IPS-NIHi7 (cell line): ENCODE data around the gene DEPDC4.
A peak's percentile ranks its signal among the peaks of the same experiment; 100 is the strongest.

Experiments used
- DNase-seq: peaks from one replicate; pipeline ENCODE4 v3.0.0; 2012; ENCODE audit warnings: mixed read lengths; ENCODE audit errors: extremely low spot score

Gene DEPDC4

DNA sequence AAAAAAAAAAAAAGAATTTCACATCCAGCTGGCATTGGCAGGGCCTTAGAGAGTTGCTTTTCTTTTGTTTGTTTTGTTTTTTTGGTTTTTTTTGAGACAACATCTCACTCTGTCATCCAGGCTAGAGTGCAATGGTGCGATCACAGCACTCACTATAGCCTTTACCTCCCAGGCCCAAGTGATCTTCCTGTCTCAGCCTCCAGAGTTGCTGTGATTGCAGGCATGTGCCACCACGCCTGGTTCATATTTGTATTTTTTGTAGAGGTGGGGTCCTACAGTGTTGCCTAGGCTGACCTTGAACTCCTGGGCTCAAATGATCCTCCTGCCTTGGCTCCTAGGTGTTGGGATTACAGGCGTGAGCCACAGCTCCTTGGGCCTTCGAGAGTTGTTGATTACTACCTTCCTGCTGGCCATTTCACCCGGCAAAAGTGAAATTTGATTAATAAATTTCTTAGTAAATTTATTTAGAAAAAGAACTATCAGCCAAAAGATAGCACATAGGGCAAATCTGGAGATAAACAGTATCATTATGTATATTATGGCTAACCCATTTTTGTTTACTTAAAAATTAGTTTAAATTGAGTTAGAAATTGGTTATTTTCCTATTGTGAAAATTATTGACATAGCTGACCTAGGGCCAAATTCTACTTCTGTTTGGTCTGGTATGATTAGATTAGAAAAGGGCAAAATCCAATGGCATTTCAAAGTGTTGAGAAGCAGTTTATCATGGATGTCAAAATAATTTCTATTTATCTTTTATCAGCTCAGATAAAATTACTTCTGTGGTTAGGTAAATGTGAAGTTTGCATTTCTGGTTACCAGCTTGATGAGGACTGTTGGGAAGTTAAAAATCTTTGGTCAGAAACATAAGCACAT is 53.6 kb downstream of the DEPDC4 start:
- DNase-seq: no peak

DNA sequence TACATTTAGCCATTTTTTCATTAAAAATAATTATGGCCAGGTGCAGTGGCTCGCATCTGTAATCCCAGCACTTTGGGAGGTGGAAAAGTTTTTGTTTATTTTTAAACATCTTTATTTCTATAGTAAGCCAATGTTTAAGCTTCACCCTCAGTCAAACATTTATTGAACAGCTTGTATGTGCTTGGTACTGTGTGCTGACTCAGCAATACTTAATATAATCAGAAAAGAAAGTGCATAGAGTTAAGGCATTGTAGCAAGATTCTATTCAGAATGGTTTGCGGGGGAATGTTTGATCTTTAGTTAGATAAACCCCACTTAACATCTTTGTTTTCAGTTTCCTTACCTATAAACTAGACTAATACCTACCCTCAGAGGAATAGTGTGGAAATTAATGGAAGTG is 55.2 kb downstream of the DEPDC4 start:
- DNase-seq: no peak

DNA sequence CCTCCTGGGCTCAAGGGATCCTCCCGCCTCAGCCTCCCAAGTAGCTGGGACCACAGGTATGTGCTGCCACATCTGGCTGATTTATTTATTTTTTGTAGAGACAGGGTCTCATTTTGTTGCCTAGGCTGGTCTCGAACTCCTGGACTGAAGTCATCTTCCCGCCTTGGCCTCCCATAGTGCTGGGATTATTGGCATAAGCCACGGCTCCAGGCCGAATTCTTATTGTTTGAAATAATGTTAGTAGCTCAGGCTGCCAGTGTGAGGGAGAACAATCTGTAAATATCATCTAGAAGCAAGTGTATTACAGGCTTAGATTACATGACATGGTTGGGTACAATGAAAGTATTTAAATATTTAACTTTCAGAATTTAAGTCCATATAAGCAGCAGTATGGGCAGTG is 58.0 kb downstream of the DEPDC4 start:
- no peak for DNase-seq

DNA sequence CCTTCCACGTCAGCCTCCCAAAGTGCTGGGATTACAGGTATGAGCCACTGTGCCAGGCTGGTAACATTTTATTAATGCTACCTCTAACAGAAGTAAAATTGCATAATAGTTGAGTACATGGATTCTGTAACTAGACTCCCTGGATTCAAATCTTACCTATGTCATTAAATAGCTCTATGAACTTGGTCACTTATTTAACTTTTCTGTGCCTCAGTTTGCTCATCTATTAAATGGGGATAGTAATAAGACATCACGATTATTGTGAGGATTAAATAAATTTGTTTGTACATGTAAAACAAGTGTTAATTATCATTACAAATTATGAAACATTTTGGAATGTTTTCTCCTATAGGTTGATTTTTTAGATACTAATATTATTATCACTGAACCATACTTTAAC is 59.6 kb downstream of the DEPDC4 start:
- no peak for DNase-seq

DNA sequence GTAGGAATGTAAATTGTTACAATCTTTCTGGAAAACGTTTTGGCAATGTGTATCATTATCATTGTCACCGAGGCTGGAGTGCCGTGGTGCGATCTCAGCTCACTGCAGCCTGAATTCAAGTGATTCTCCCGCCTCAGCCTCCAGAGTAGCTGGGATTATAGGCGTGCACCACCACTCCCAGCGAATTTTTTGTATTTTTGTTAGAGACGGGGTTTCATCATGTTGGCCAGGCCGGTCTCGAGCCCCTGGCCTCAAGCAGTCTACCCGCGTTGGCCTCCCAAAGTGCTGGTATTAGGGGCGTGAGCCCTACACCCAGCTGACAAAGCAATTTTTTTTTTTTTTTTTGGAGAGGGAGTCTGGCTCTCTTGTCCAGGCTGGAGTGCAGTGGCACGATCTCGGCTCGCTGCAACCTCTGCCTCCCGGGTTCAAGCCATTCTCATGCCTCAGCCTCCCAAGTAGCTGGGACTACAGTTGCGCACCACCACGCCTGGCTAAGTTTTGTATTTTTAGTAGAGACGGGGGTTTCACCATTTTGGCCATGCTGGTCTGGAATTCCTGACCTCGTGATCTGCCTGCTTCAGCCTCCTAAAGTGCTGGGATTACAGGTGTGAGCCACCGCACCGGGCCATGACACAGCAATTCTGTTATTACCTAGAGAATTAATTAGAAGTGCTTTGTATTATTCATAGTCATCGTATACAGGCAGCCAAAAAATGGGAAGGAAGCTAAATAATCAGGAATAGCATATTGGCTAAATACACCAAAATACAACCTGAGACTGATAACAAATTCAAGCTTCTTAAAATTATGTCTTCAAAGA is 65.1 kb downstream of the DEPDC4 start:
- DNase-seq: no peak

DNA sequence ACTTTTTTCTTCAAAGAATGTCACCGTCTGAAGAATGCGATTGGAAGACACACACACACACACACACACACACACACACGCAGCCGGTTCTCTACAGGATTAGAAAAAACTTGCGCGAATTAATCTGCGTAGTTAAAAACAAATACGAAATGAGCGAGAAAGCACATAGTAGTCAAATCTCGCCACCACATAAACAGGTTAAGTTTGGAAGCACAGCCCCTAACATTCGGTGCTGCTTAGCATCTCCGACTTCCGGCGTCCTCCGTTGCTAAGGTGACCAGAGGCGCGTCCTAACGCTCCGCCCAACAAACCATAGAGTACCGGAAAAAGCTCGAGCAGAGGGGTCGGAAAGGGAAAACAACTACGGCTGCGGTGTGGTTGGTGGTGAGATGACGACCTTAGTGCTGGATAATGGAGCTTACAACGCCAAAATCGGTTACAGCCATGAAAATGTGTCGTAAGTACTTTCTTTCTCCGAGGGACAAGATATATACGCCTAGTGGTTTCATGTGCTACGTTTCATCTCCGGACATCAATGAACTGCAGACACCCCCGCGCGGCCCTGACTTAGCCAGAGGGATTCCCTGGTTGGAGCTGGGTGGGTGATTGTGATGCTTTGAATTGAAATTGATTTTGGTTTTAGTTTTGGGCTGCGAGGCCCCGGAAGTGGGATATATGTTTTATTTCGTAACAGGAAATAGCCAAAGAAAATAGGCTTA is 66.3 kb downstream of the DEPDC4 start, which contains the start of gene ACTR6:
ACTR6 (plus strand) TSS at position 353 of the 719 bp plus-strand sequence; CDS start at position 390, 37 bp downstream.
- peak; percentile 92 for DNase-seq

DNA sequence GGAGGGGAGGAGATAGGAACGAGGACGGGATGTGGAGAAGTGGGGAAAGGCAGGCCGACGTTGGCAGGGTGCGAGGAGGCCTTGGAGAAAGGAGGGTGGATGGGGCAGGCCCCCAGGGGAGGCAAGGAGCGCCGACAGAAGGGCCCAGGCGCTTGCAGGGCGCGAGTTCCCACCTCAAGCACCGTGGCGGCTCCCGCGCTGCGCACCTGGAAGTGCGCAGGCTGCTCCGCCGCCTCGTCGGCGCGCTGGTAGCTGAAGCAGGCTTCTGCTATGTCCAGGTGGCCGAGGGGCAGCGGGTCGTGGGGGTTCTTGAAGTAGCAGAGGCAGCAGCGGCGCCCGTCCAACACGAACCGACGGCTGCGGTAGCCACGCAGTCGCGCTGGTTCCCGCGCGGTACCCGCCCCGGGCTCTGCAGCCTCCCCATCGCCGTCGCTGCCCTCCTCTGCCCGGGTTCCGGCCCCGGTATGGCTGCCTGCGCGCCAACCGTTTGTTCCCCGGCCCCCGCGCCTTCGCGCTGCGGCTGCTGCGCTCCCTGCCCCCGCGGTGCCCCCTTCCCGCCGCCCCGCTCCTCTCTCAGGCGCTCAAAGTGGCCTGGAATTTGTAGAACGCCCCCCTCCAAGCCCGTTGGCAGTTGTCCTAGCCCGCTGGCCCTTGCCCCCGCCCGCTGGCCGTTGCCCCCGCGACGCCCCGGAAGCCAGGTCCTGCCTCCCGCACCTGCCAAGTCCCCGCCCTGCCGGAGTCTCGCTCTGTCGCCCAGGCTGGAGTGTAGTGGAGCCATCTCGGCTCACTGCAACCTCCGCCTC is 67.3 kb downstream of the DEPDC4 start:
- peak; percentile 80 for DNase-seq

DNA sequence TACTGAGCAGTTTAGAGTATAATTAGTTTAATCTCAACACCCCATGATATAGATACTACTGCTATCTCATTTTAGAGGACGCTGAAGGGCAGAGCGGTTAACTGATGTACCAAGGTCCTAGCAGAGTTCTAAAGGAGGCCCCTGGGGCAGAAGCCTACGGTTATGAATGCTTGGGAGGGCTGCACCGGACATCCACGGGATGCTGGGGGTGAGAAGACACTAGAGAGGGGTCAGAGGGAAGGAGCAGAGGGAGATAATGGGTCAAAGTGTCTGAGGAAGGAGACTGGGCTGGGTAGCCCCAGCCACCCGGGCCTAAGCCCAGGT is 67.9 kb downstream of the DEPDC4 start:
- no peak for DNase-seq

DNA sequence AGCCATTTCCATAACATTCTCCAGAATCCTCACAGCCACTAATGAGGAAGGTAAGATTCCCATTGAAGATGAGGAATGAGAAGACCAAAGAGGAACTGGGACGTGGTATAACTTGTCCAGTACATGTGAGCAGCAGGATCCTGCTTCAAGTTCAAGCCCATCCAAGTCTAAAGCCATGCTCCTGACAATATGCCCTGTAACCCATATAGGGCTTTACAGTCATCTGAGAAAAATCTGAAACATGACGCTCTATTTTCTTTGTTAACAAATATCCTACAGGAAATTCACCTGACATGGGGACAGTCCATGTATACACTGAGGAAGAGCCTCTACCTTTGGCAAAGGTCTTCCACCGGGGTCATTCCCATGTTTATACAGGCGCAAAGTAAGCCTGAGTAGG is 69.4 kb downstream of the DEPDC4 start:
- DNase-seq: no peak

DNA sequence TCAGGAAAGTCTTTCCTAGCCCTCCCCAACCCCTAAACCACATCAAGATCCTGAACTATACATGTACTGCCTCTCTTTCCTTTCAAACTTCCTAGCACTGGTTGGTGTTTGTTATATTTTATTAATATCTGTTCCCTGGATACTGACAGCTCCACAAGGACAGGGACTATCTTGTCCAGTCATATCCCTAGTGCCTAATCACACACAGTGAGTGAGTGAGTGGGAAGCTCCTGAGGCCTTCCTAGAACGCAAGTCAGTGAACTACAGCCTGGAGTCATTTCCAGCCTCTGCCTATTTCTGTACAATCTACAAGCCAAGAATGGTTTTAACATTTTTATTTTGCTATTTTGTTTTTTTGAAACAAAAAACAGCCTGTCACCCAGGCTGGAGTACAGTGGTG is 73.8 kb downstream of the DEPDC4 start:
- no peak for DNase-seq
